ENCODE measurements around the gene SMYD3. TPM values are rescaled to one million over a fixed set of nuclear protein-coding genes. Genes with fewer than 3 reads are reported as not detected.

The SMYD3 gene
- total and polyA plus RNA-seq, 2 of the 4 experiments (the other 2 are of a cell fraction): 26.5 to 37.6 TPM

DNA sequence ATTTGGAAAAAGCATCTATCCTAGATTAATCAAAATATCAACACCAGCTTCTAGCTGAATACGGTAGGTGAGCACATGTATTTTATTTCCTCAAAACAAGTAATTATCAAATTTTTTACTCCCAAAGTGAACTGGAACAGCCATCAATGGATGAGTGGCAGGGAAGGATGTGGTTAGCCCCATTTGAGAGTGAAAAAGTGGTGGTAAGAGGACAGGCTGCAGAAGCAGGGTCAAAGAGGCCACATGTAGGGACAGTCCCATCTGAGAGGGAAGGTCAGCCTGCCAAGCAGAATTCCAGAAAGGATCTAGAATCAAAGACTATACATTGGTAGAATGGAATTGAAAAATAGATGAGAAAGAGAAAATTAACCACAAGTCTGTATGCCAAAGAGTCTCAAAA is 163.8 kb downstream of the SMYD3 start:
- dilution Hi-C loops (cut with HindIII; ENCODE audit: low sequenced_read_pairs, unreplicated experiment): no loop called here
- CTCF ChIA-PET: no interaction called here
- no peaks in the 10 kb centered on the region for H3K79me1 ChIP-seq (ENCODE audit: low read depth in 1 of 2, low read length in 2 of 2)

More for the DNA sequence above, 163.8 kb downstream of the SMYD3 start:
- no peak overlapping the region for H2AK5ac ChIP-seq (ENCODE audit: low read depth, low read length)
- no peak overlapping the region for H2AFZ ChIP-seq (replicated peaks; ENCODE audit: low read length, poor library complexity)
- H4K91ac ChIP-seq (ENCODE audit: insufficient read depth, low read depth, low read length): no peak overlapping the region
- H3K23ac ChIP-seq (ENCODE audit: low read depth, low read length): no peak overlapping the region
- H3K9me3 ChIP-seq (ENCODE audit: control insufficient read depth, insufficient read depth, low read length): peaks cover 3% of the 10 kb centered on the region; the same call in 1 of the 2 replicates
- H3K9me1 ChIP-seq (ENCODE audit: insufficient read depth, low read length): no peaks in the 10 kb centered on the region
- no peak overlapping the region for H4K8ac ChIP-seq (ENCODE audit: low read depth in 2 of 2, low read length in 2 of 2)
- DNase-seq: no peak
- TF ChIP-seq CHD1 (IDR thresholded peaks at IDR 0.05; ENCODE audit: low read depth, low read length) (no peak), MAFK (IDR thresholded peaks at IDR 0.05; ENCODE audit: low read depth, low read length) (no peak), POLR2A (IDR thresholded peaks at IDR 0.05; ENCODE audit: low read depth, low read length) (no peak), MXI1 (IDR thresholded peaks at IDR 0.05; ENCODE audit: borderline replicate concordance, low read depth, low read length) (no peak), NFE2L2 (IDR thresholded peaks at IDR 0.05; ENCODE audit: low read depth, low read length) (no peak), SMC3 (IDR thresholded peaks at IDR 0.05; ENCODE audit: low read depth, low read length) (no peak), RCOR1 (IDR thresholded peaks at IDR 0.05; ENCODE audit: insufficient replicate concordance, low read length) (no peak), RFX5 (IDR thresholded peaks at IDR 0.05; ENCODE audit: low read depth, low read length) (no peak), BHLHE40 (IDR thresholded peaks at IDR 0.05; ENCODE audit: low read depth, low read length) (no peak), RAD21 (IDR thresholded peaks at IDR 0.05; ENCODE audit: low read length) (no peak)
- TF ChIP-seq, protein P1, sequence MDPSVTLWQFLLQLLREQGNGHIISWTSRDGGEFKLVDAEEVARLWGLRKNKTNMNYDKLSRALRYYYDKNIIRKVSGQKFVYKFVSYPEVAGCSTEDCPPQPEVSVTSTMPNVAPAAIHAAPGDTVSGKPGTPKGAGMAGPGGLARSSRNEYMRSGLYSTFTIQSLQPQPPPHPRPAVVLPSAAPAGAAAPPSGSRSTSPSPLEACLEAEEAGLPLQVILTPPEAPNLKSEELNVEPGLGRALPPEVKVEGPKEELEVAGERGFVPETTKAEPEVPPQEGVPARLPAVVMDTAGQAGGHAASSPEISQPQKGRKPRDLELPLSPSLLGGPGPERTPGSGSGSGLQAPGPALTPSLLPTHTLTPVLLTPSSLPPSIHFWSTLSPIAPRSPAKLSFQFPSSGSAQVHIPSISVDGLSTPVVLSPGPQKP (IDR thresholded peaks at IDR 0.05; ENCODE audit: borderline replicate concordance, low read depth, low read length): no peak
- TF ChIP-seq, protein P2, sequence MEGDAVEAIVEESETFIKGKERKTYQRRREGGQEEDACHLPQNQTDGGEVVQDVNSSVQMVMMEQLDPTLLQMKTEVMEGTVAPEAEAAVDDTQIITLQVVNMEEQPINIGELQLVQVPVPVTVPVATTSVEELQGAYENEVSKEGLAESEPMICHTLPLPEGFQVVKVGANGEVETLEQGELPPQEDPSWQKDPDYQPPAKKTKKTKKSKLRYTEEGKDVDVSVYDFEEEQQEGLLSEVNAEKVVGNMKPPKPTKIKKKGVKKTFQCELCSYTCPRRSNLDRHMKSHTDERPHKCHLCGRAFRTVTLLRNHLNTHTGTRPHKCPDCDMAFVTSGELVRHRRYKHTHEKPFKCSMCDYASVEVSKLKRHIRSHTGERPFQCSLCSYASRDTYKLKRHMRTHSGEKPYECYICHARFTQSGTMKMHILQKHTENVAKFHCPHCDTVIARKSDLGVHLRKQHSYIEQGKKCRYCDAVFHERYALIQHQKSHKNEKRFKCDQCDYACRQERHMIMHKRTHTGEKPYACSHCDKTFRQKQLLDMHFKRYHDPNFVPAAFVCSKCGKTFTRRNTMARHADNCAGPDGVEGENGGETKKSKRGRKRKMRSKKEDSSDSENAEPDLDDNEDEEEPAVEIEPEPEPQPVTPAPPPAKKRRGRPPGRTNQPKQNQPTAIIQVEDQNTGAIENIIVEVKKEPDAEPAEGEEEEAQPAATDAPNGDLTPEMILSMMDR (conservative IDR thresholded peaks at IDR 0.05; ENCODE audit: low read depth, low read length): no peak
- no TSS peak for BruUV-seq (replicated peaks)
- H3K4ac ChIP-seq (ENCODE audit: low read depth, low read length): no peak overlapping the region
- intact Hi-C loops (cut with micrococcal nuclease) (no loop called here), in situ Hi-C loops (cut with MboI; ENCODE audit: low sequenced_read_pairs) (no loop called here)
- no peak for ATAC-seq (ENCODE audit: low read depth)
- H4K20me1 ChIP-seq (ENCODE audit: insufficient read depth, low read length): no peaks in the 10 kb centered on the region
- no peak overlapping the region for H3K18ac ChIP-seq (ENCODE audit: low read depth, low read length)
- no CpG with 5 or more reads among the region's 1 CpG for WGBS, 2 experiments (ENCODE audit: extremely low coverage in 2 of 2, insufficient read length in 1 of 2)
- H2BK15ac ChIP-seq (ENCODE audit: low read depth, low read length): no peak overlapping the region
- no peaks in the 10 kb centered on the region for H3K4me1 ChIP-seq (ENCODE audit: control insufficient read depth, insufficient read depth, low read length)
- no peak overlapping the region for H3K27ac ChIP-seq (ENCODE audit: insufficient read depth, low read length)
- H3K27me3 ChIP-seq (ENCODE audit: control insufficient read depth, insufficient read depth, low read length): no peaks in the 10 kb centered on the region
- no peak overlapping the region for H3K56ac ChIP-seq (ENCODE audit: extremely low read depth, insufficient read depth, low read length)
- no peak overlapping the region for H3K4me3 ChIP-seq (ENCODE audit: insufficient read depth, low read depth, low read length)
- no peak overlapping the region for H4K5ac ChIP-seq (ENCODE audit: low read depth, low read length)
- no peak overlapping the region for H2BK120ac ChIP-seq (ENCODE audit: low read depth, low read length)
- no peak overlapping the region for H2BK20ac ChIP-seq (ENCODE audit: low read depth, low read length)
- no peak overlapping the region for H3K9ac ChIP-seq (ENCODE audit: low read depth, low read length)
- no peak overlapping the region for H3K14ac ChIP-seq (replicated peaks; ENCODE audit: low read depth, low read length)
- no peak overlapping the region for H2BK5ac ChIP-seq (ENCODE audit: low read depth, low read length, poor library complexity, severe bottlenecking)
- H3K4me2 ChIP-seq (ENCODE audit: low read depth, low read length): no peak overlapping the region
- H2AK9ac ChIP-seq (replicated peaks; ENCODE audit: low read depth, low read length, poor library complexity): no peak overlapping the region
- POLR2A ChIA-PET (ENCODE audit: unreplicated experiment): no interaction called here
- no peaks in the 10 kb centered on the region for H3K36me3 ChIP-seq (ENCODE audit: control insufficient read depth, insufficient read depth, low read length)
